Kidney (tissue), 14 donors: Measurements from ENCODE around the gene SCAMP1. TPM values are rescaled to one million over a fixed set of nuclear protein-coding genes. Genes with fewer than 3 reads are reported as not detected.

ENCODE experiments used
- DNase-seq, 5 donors: peaks; one replicate each; pipeline ENCODE4 v3.0.0-alpha.2; 2013 to 2020
- FAIRE-seq: peaks from 2 replicates; lab custom pipeline; 2012; peaks lifted over from hg19 to GRCh38; lab: Jason Lieb, UNC
- H3K27ac ChIP-seq, 2 donors: one replicate each; pipeline ENCODE4 v1.7.0; 2013; ENCODE audit warnings: low read depth in 2 of 2, low read length in 2 of 2, inconsistent platforms in 1 of 2
- H3K27me3 ChIP-seq: one replicate; pipeline ENCODE4 v1.7.1; 2013; ENCODE audit warnings: low read length, inconsistent platforms; ENCODE audit not compliant: control insufficient read depth, insufficient read depth
- H3K36me3 ChIP-seq, 3 donors: one replicate each; pipeline versions ENCODE4 v1.7.0 to v1.7.1; 2013; ENCODE audit warnings: low read length in 3 of 3, control low read depth in 1 of 3, inconsistent platforms in 1 of 3; ENCODE audit not compliant: insufficient read depth in 3 of 3, control insufficient read depth in 2 of 3
- H3K4me1 ChIP-seq, 3 donors: one replicate each; pipeline versions ENCODE4 v1.7.0 to v1.7.1; 2013; ENCODE audit warnings: low read length in 3 of 3, inconsistent platforms in 1 of 3, low read depth in 1 of 3; ENCODE audit not compliant: control insufficient read depth in 2 of 3, insufficient read depth in 2 of 3
- H3K4me3 ChIP-seq, 3 donors: one replicate each; pipeline versions ENCODE4 v1.7.0 to v1.8.1; 2013; ENCODE audit warnings: low read length in 3 of 3, control low read depth in 1 of 3, inconsistent platforms in 1 of 3
- H3K9ac ChIP-seq, 3 donors: one replicate each; pipeline versions ENCODE4 v1.7.0 to v1.7.1; 2013; ENCODE audit warnings: low read length in 3 of 3, control low read depth in 1 of 3, inconsistent platforms in 1 of 3
- H3K9me3 ChIP-seq, 3 donors: one replicate each; pipeline versions ENCODE4 v1.7.0 to v1.7.1; 2013; ENCODE audit warnings: low read length in 3 of 3, control low read depth in 1 of 3, inconsistent platforms in 1 of 3; ENCODE audit not compliant: control insufficient read depth in 2 of 3, insufficient read depth in 1 of 3
- intact Hi-C: fragments of 100-400 bp; cut with DNase I; formaldehyde crosslinking; loops from one replicate; pipeline ENCODE4 v1.11.1; 2022
- polyA plus RNA-seq: library from polyadenylated mRNA; stranded (reverse); fragments of 350-450 nt; fragmentation: Illumina TruSeq; extraction: RNeasy Lipid Tissue Mini Kit (QIAGEN cat#74804); gene quantifications from one replicate; pipeline ENCODE4 v1.2.3, GENCODE V29; 2014; ENCODE audit warnings: low read depth, low replicate concordance; ENCODE audit not compliant: insufficient read depth
- total RNA-seq: library from RNA; stranded (reverse); fragmentation: NEBNext Ultra II Directional; extraction: Animal tissue kit (Norgen Biotek cat#: 25700); gene quantifications from one replicate; pipeline ENCODE4 v1.2.1, GENCODE V29; 2021
- TF ChIP-seq, protein P1 (sequence below): IDR thresholded peaks from 3 replicates; pipeline ENCODE4 v1.5.1; 2012; ENCODE audit warnings: mild to moderate bottlenecking, moderate library complexity, borderline replicate concordance; ENCODE audit not compliant: insufficient read depth; ENCODE audit errors: extremely low read depth
- donor health status: control.
- donor health status: control.
- donor health status: control.
- donor health status: control.
- donor health status: control.
- donor health status: DM: yes; HTN: yes; CAD: no.
- donor health status: Normal renal cell carcinoma (clear cell type).

The SCAMP1 gene
- total and polyA plus RNA-seq, 2 donors from 2014 or later, result 13.1 to 42.1 TPM

- peak; percentile 69 to 87 (median 80) for DNase-seq
- no peaks in the 10 kb centered on the region for H3K4me1 ChIP-seq
- H3K27me3 ChIP-seq, result no peaks in the 10 kb centered on the region
- TF ChIP-seq, protein P1, sequence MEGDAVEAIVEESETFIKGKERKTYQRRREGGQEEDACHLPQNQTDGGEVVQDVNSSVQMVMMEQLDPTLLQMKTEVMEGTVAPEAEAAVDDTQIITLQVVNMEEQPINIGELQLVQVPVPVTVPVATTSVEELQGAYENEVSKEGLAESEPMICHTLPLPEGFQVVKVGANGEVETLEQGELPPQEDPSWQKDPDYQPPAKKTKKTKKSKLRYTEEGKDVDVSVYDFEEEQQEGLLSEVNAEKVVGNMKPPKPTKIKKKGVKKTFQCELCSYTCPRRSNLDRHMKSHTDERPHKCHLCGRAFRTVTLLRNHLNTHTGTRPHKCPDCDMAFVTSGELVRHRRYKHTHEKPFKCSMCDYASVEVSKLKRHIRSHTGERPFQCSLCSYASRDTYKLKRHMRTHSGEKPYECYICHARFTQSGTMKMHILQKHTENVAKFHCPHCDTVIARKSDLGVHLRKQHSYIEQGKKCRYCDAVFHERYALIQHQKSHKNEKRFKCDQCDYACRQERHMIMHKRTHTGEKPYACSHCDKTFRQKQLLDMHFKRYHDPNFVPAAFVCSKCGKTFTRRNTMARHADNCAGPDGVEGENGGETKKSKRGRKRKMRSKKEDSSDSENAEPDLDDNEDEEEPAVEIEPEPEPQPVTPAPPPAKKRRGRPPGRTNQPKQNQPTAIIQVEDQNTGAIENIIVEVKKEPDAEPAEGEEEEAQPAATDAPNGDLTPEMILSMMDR, result no peak
- H3K4me3 ChIP-seq, result no peak overlapping the region
- no peak overlapping the region for H3K9ac ChIP-seq
- FAIRE-seq, result no peak
- no peaks in the 10 kb centered on the region for H3K36me3 ChIP-seq
- H3K9me3 ChIP-seq, result no peaks in the 10 kb centered on the region
- intact Hi-C loops, result no loop called here
- H3K27ac ChIP-seq, result peak overlapping the region in 1 of 2 donors; percentile 49
Observed at GRCh38 chr5:78518365-78519197, 158.2 kb downstream of the SCAMP1 start.

DNA sequence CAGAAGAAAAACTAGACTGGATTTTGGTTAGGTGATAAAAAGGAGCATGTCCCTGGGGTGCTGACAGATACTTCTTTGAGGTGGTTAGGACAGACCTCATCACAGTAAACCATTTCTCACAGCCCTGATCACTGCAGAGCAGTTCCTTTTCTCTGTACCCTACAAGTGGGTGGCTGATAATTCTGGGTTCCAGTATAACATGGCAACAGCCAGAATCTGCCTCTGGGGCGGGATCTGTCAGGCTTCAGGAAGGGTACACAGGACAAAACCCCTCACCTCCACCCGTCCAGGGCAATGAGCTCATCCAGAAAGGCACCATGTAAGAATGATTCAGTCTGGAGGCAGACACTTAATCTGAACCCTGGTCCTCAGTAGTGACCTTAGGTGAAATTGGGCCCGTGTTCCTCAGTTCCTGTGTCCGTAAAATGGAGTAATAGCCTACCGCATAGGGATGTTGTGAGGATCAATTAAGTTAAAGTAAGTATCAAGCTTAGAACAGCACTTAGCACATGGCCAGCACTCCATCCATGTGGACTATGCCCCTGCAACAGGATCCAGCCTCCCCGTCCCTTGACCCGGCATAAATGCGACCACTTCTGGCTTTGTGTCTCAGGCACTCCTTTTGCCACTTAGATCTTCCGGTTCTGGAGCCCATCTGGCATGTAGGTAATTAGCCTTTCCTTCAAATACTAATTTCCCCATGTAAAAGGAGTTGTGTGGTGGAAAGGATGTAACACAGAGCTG, 159.0 kb downstream of the SCAMP1 start:
- H3K4me1 ChIP-seq, result no peaks in the 10 kb centered on the region
- DNase-seq (no peak), FAIRE-seq (no peak)
- intact Hi-C loops, result no loop called here
- H3K27me3 ChIP-seq, result no peaks in the 10 kb centered on the region
- TF ChIP-seq, protein P1, result no peak
- no peak overlapping the region for H3K9ac ChIP-seq
- peak overlapping the region in 1 of 2 donors; percentile 49 for H3K27ac ChIP-seq
- H3K4me3 ChIP-seq, result no peak overlapping the region
- no peaks in the 10 kb centered on the region for H3K9me3 ChIP-seq
- H3K36me3 ChIP-seq, result no peaks in the 10 kb centered on the region

DNA sequence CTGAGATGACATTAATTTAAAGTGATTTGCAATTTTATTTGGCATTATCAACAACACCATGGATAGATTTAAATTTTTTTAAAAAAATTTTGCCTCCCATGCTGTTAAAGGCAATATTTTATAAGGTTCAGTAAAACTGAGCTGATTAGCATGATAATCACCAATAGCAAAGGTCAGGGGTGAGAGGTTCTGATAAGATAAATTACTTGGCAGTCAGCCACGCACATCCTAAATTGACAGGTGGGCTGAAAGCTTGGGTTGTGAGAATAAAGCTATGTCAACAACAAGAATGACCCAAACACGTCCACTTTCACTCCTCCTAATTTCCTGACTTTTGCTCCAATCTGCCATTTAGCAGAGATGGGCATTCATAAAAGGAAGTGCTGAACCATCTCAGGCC, 161.0 kb downstream of the SCAMP1 start:
- no peak overlapping the region for H3K9ac ChIP-seq
- DNase-seq (no peak), FAIRE-seq (no peak)
- H3K9me3 ChIP-seq, result no peaks in the 10 kb centered on the region
- H3K4me3 ChIP-seq, result no peak overlapping the region
- H3K4me1 ChIP-seq, result no peaks in the 10 kb centered on the region
- intact Hi-C loops, result no loop called here
- no peaks in the 10 kb centered on the region for H3K27me3 ChIP-seq
- no peaks in the 10 kb centered on the region for H3K36me3 ChIP-seq
- TF ChIP-seq, protein P1, result no peak
- no peak overlapping the region for H3K27ac ChIP-seq
